Measurements from ENCODE around the gene CFAP90. TPM values are rescaled to one million over a fixed set of nuclear protein-coding genes. Genes with fewer than 3 reads are reported as not detected.
A peak's percentile ranks its signal among the peaks of the same experiment; 100 is the strongest.

Gene CFAP90
- total and polyA plus RNA-seq, 2 of the 8 experiments (the other 6 are each of a cell fraction or from before 2014, with no cell fraction given) = 0.39 to 0.92 TPM

GRCh38 chr5:7850395-7851239 lies at the start of gene CFAP90 (continued):
- TF ChIP-seq PHF8 (conservative IDR thresholded peaks at IDR 0.05; ENCODE audit: low read depth, low read length) (peak; percentile 69), TAF1 (IDR thresholded peaks at IDR 0.05; ENCODE audit: low read depth, low read length) (0 out of 2 replicates have a peak, but pooled peaks have one; percentile 39), SP4 (IDR thresholded peaks at IDR 0.05; ENCODE audit: low read length) (no peak), SIN3A (conservative IDR thresholded peaks at IDR 0.05 in 1 of 2, IDR thresholded peaks at IDR 0.05 in 1 of 2; ENCODE audit: low read depth in 1 of 2, low read length in 2 of 2) (peak; percentile 94 to 98), MAFK (IDR thresholded peaks at IDR 0.05; ENCODE audit: low read depth, low read length) (no peak), POLR2A (IDR thresholded peaks at IDR 0.05; ENCODE audit: control extremely low read depth in 1 of 2, low read depth in 2 of 2, low read length in 2 of 2) (peak in 1 of 2 experiments; percentile 34; a peak in 1 of 3 replicates), SIRT6 (IDR thresholded peaks at IDR 0.05; ENCODE audit: low read length) (no peak), RXRA (IDR thresholded peaks at IDR 0.05; ENCODE audit: insufficient read depth, low read depth, low read length) (no peak), YY1 (IDR thresholded peaks at IDR 0.05; ENCODE audit: low read depth, low read length) (no peak), EGR1 (IDR thresholded peaks at IDR 0.05; ENCODE audit: borderline replicate concordance, low read depth, low read length) (no peak), CTBP2 (IDR thresholded peaks at IDR 0.05; ENCODE audit: borderline replicate concordance, insufficient read depth, insufficient read length, low read length) (no peak), RBBP5 (IDR thresholded peaks at IDR 0.05; ENCODE audit: borderline replicate concordance, low read depth, low read length) (peak; percentile 22; the same call in 1 of the 2 replicates), KDM4A (IDR thresholded peaks at IDR 0.05; ENCODE audit: low read depth, low read length, severe bottlenecking) (peak; percentile 79), CTCF (IDR thresholded peaks at IDR 0.05; ENCODE audit: control extremely low read depth in 1 of 3, insufficient read depth in 1 of 3, low read depth in 1 of 3, low read length in 3 of 3) (peak; percentile 40 to 69 (median 69); a peak in 3 of 4 replicates), ATF2 (IDR thresholded peaks at IDR 0.05; ENCODE audit: low read length) (no peak), EZH2 (IDR thresholded peaks at IDR 0.05; ENCODE audit: low read depth, low read length, severe bottlenecking) (no peak), SP1 (IDR thresholded peaks at IDR 0.05; ENCODE audit: low read depth, low read length) (peak; percentile 11; the same call in 1 of the 2 replicates), SP2 (IDR thresholded peaks at IDR 0.05; ENCODE audit: low read length) (no peak), RAD21 (IDR thresholded peaks at IDR 0.05 in 1 of 2, conservative IDR thresholded peaks at IDR 0.05 in 1 of 2; ENCODE audit: low read depth in 2 of 2, low read length in 2 of 2) (peak in 1 of 2 experiments; percentile 11; a peak in 1 of 4 replicates)
